Neural cell (in vitro differentiated cells): Measurements from ENCODE around the gene C8A.

Experiments
- CTCF ChIP-seq: fragments of 450-650 bp; IDR thresholded peaks from 2 replicates; pipeline ENCODE4 v1.5.1; 2014; ENCODE audit warnings: antibody characterized with exemption, mild to moderate bottlenecking, moderate library complexity; ENCODE audit not compliant: poor library complexity, severe bottlenecking
- EP300 ChIP-seq: fragments of 450-650 bp; conservative IDR thresholded peaks from 2 replicates; pipeline ENCODE4 v1.6.1; 2014; ENCODE audit warnings: antibody characterized with exemption, mild to moderate bottlenecking, moderate library complexity; ENCODE audit not compliant: poor library complexity, severe bottlenecking
- EZH2 ChIP-seq: fragments of 200-600, 300-800 bp; shearing (Covaris generic), sonication (generic); IDR thresholded peaks from 2 replicates; pipeline ENCODE4 v1.6.1; 2014; ENCODE audit warnings: antibody characterized with exemption, low read length, borderline replicate concordance, mild to moderate bottlenecking; ENCODE audit not compliant: insufficient read depth, poor library complexity, severe bottlenecking
- POLR2AphosphoS5 ChIP-seq: IDR thresholded peaks from 2 replicates; pipeline ENCODE4 v1.6.1; 2012
- RAD21 ChIP-seq: fragments of 450-650 bp; conservative IDR thresholded peaks from 2 replicates; pipeline ENCODE4 v1.6.1; 2014; ENCODE audit warnings: antibody characterized with exemption, mild to moderate bottlenecking, moderate library complexity
- SMC3 ChIP-seq: fragments of 450-650 bp; conservative IDR thresholded peaks from 2 replicates; pipeline ENCODE4 v1.6.1; 2014; ENCODE audit warnings: antibody characterized with exemption, mild to moderate bottlenecking, moderate library complexity; ENCODE audit not compliant: poor library complexity

GRCh38 chr1:56927986-56928385 lies 73.4 kb downstream of the C8A start:
- TF ChIP-seq CTCF (no peak), EP300 (no peak), EZH2 (no peak), RAD21 (no peak), POLR2AphosphoS5 (no peak), SMC3 (no peak)
